GM18502 (cell line): Measurements from ENCODE around the gene TCF7L1.
"Not testable (repeated sequence)": the region's sequence is repeated elsewhere in the genome, so short reads cannot be mapped to it uniquely, and the experiment has no call there.

ENCODE experiments used
- ATAC-seq: cut with Tn5 transposase; IDR thresholded peaks from one replicate; pipeline ENCODE4 v1.9.1; 2021; ENCODE audit warnings: mild to moderate bottlenecking; ENCODE audit not compliant: unreplicated experiment, poor library complexity

TCF7L1 gene

DNA sequence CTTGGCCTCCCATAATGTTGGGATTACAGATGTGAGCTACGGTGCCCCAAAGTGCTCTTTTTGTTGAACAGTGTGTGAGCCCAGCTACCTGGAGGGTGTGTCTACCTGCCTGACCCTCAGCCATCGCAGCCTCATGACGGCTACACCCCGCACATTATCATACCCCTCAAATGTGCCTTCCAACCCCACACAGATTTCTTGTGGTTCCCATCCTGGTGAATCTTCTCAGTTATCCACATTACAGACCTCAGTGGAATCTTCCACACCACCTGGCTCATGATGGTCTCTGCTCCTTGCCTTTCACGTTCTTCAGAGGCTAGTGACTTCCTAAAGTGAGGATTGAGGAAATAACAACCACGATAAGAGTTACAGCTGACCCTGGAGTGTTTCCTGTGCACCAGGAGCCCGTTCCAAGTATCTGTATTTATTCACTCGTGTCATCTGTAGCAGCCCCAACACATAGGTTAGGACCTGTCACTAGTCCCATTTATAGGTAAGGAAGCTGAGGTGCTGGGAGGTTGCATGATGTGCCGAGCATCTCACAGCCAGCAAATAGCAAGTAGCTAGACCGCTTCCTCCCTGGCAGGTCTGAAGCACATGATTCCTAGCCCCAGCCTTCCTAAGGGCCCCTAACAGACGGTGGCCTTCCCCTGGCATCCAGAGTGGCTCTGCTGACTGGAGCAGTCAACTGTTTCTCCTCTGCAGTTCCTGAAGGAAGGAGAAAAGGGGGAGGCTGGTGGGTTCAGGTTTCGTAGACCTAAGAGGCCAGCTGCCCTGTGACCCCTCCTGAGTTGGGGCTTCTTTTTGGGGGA, 47.3 kb downstream of the TCF7L1 start:
- ATAC-seq: no peak

- ATAC-seq: no peak
Observed at GRCh38 chr2:85181134-85181631, 48.0 kb downstream of the TCF7L1 start.

GRCh38 chr2:85181844-85182456, 48.8 kb downstream of the TCF7L1 start:
- ATAC-seq: no peak

- ATAC-seq: no peak
Observed at GRCh38 chr2:85183076-85183475, 49.9 kb downstream of the TCF7L1 start.

DNA sequence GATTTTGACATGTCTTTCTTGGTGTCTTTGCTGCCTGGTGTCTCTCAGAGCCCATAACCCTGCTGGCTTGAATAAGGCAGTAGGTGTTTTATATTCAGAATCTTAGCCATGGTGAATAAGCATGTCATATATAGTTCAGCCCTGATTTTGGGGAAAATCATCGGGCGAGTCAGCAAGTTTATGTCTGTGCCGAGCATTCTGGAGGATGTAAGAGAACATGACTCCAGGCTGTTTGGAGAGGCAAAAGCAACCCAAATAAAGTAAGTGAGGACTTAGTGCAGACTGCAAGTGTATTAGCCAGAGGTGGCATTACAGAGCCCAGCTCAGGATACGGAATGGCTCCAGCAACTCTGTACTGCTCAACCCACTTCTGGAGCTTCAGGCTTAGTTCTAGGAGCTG, 50.3 kb downstream of the TCF7L1 start:
- ATAC-seq: no peak

DNA sequence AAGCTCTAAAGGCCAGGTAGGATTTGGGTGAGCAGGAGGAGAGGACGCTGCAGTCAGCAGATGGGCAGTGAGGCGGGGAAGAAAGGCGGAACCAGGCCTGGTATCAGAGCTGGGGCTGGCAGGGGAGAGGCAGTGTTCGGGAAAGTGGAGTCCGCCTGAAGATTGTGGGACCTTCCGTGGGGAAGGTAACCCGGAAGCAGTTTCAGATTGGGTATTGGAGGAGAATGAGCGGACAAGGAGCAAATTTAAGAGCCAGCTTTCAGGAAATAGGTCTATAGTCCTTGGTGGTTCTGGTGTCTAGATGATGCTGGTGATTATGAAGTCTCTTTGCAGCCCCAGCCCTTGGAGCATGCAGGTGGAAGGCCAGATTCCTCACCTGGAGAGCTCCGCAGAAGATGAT, 51.0 kb downstream of the TCF7L1 start:
- no peak for ATAC-seq

GRCh38 chr2:85184990-85185389, 51.8 kb downstream of the TCF7L1 start:
- no peak for ATAC-seq

- no peak for ATAC-seq
Observed at GRCh38 chr2:85185431-85185940, 52.3 kb downstream of the TCF7L1 start.

DNA sequence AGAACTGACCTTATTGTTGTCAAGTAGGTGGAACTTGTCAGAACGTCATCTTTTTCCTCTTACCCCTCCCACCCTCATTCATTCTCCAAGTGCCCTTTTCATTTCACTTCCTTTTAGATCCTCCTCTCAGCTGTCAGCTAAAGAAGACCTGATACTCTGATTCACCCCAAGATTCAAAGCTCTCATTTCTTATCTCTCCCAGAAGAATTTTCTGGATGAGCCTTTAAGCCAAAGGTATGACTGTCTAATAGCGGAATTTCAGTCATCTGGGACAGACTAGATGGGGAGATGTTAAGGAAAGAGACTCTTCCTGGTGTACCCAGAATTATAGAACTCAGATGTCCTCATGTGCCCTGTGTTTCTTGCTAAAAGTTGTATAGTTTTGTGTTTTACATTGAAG, 53.9 kb downstream of the TCF7L1 start:
- ATAC-seq: no peak

DNA sequence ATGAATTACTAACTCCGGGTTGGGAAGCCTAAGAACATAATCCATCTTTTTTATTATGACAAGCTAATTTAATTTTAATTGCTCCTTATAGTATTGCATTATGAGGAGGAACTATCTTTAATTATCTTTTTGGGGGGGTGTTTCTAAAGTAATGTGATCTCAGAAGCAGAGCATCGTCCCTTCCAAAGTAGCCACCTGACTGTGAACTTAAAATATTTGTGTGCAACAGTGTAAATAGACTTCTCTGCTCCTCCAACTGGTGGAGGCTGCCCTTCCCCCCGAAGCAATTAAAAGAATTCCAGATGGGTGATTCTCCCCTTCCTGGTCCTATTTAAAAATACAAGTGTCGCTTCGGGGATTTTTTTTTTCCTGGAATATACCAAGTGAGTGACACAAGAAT, 55.7 kb downstream of the TCF7L1 start:
- ATAC-seq: no peak

DNA sequence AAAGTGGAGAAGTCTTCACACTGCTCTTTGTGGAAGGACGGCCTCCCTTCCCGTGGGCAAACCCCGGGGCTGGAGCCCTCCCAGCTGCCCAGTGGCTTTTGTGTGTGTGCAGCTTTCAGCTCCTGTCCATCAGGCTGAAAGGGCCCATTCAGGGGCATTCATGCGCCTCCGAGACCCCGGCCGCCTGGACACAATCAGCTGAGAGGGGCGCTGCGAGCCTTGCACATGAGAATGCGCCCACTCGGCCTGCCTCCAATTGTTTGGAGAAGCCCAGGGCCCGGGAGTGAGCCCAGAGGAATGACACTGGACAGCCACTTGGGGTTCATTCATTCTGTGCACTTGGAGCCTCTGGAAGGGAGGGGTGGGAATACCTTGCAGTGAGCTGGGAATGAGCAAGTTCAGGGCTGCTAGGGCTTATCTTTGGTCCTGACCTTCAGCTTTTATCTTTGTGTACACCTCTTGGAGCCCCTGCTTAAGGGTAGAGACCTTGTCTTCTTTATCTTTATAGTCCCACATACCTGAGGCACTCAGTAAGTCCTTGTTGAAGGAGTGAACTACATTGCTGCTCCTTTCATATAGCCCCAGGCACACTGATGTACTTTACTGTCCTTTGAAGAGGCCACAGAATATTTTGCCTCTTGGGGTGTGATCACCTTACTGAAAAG, 56.5 kb downstream of the TCF7L1 start:
- no peak for ATAC-seq

DNA sequence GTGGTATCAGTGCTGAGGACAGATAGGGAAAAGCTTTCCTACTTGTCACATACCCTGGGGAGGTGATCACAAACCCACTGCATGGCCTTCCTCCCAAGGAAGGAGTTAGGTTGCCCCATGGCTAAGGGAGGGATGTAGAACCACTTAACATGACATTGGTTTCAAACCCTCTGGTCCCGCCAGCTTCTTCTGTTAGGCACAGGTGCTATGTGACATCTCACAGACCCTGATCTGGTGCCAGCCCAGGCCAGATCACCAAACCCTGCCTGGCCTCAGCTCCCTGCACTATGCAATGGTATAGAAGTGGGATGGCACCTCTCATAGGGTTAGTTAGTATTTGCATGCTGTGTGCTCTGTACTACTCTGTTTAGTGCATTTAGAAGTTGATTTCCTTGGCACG, 58.0 kb downstream of the TCF7L1 start:
- no peak for ATAC-seq

DNA sequence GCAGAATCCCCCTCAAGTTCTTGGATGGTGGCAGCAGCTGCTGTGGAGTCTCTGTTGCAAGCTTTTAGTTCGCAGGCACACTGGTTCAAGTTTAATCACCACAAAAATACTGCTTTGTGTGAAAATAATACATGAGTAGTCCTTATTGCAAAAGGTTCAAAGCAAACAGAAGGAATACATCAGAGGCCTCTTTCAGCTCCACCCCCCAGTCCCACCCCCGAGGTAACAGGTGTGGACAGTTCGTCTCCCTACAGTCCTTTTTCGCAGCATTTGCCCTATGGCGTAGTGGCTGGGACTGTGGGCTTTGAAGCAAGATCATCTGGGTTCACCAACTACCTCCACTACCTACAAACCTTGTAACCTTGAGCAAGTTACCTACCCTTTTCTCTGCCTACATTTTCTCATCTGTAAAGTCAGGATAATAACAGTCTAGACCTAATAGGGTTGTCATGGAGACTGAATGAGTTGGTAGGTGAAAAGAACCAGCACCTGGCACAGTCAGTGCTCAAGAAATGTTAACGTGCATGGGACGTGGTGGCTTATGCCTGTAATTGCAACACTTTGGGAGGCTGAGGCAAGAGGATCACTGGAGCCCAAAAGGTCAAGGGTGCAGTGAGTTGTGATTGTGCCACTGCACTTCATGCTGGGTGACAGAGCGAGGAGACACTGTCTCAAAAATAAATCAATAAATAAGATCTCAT, 61.7 kb downstream of the TCF7L1 start:
- no peak for ATAC-seq

DNA sequence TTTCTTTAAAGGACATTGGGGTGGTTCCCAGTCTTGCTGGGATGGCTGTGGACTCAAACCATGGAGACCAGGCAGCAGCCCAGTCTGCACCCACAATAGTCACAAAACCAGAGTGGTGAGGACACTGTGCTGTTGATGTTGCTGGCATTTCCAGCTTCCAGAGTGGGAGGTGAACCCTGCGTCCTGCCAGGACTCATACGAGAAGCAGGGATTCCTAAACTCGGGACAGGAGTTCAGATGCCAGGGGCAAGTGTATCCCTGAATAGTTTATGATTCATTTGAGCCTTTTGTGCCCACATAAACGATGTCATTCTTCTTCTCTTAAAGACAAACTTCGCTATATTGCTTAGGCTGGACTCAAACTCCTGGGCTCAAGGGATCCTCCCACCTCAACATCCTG, 62.8 kb downstream of the TCF7L1 start:
- no peak for ATAC-seq

DNA sequence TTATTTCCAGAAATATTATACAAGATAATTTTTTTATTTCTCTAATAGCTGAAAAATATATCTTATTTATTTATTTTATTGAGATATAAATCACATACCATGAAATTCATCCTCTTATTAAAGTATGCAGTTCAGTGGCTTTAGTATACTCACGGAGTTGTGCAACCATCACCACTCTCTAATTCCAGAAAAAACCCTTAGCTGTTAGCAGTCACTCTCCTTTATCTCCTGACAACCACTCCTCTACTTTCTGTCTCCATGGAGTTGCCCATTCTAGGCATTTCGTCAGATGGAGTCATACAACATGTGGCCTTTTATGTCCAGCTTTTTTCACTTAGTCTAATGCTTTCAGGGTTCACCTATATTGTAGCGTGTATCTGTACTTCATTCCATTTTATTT, 66.5 kb downstream of the TCF7L1 start:
- ATAC-seq: no peak

- no peak for ATAC-seq
Observed at GRCh38 chr2:85209887-85210286, 76.7 kb downstream of the TCF7L1 start.

DNA sequence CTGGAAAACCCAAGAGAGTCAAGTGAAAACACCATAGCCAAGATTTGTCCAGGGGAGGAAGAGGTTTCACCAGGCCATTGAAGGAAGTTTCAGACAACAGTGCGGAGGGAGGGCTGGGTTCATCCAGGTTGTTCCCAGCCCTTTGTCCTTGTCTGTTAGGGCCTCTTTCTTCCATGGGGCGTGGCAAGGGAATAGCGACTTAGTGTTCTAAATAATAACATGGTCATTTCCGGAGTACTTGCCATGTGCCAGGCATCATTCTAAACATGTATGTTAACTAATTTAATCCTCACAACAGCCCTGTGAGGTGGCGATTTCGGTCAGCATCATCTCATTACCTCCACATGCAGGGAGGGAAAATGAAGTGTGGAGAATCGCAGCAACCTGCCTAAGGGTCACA, 77.3 kb downstream of the TCF7L1 start:
- no peak for ATAC-seq

DNA sequence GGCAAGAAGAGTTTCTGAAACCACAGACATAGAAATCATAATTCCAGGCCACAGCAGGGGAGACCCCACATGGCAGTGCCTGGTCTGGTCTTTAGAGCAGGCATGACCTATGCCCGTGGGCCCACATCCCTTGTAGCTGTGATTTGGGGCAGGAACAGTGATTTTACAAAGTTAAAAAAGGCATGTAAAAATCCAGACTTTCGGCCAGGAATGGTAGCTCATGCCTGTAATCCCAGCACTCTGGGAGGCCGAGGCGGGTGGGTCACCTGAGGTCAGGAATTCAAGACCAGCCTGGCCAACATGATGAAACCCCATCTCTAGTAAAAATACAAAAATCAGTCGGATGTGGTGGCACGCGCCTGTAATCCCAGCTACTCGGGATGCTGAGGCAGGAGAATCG, 78.4 kb downstream of the TCF7L1 start:
- not testable (repeated sequence) for ATAC-seq

GRCh38 chr2:85212841-85213240, 79.6 kb downstream of the TCF7L1 start:
- no peak for ATAC-seq

DNA sequence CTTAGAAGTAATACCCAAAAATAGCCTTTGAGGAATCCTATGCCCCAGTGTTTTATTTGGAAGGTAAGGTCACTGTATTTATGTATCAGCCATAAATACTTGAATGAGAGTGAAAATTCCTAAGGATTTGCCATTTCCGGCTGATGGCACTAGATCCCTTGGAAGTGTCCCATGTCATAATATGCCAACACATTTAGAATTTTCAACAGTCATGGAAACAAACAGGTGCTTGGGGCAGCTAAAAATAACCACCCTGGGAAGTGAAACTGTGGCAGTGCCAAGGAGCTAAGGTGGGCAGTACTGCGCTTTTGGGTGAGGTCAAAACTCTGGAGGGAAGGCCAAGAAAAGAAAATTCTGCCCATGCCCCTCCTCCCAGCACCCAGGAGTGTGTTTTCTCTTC, 80.2 kb downstream of the TCF7L1 start:
- no peak for ATAC-seq
